Measurements from ENCODE around the gene EDIL3. TPM values are rescaled to one million over a fixed set of nuclear protein-coding genes. Genes with fewer than 3 reads are reported as not detected.
A peak's percentile ranks its signal among the peaks of the same experiment; 100 is the strongest.

EDIL3 gene
- total RNA-seq, 1 experiment from 2014 or later, result not detected

DNA sequence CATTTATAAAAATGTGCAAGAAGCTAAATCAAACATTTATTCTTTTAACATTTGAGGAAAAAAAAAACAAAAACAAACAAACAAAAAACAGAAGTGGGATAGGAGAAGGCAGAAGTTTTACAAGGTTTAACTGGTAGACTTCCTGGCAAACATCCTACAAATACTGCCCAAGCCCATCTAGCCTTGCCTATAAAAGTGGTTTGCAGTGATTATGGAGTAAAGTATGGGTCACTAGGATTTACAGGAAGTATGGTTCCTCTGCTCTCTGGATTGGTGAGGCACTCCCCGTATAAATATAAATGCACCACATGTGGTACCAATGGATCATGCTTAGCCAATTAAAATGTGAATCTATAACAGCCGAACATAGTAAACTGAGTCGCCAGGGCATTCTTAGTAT is 291.9 kb downstream of the EDIL3 start:
- Histone ChIP-seq H3K27me3 (replicated peaks; ENCODE audit: control insufficient read depth, insufficient read depth, low read length) (no peaks in the 10 kb centered on the region), H3K4me3 (ENCODE audit: low read depth, low read length) (no peak overlapping the region), H3K4me1 (peaks cover 8% of the 10 kb centered on the region; the same call in 1 of the 2 replicates), H3K36me3 (ENCODE audit: control insufficient read depth, insufficient read depth, low read length) (no peaks in the 10 kb centered on the region), H3K9me3 (peaks cover 9% of the 10 kb centered on the region; the same call in 1 of the 2 replicates)
- Mint-ChIP-seq H3K4me1 (ENCODE audit: low read depth, unreplicated experiment) (peaks cover 9% of the 10 kb centered on the region), H3K36me3 (ENCODE audit: insufficient read depth, unreplicated experiment) (no peaks in the 10 kb centered on the region), H3K4me3 (ENCODE audit: unreplicated experiment) (no peak overlapping the region), H3K27me3 (ENCODE audit: insufficient read depth, unreplicated experiment) (peaks cover 10% of the 10 kb centered on the region), H3K9me3 (ENCODE audit: unreplicated experiment) (peaks cover 9% of the 10 kb centered on the region), H3K27ac (ENCODE audit: unreplicated experiment) (no peak overlapping the region)
- intact Hi-C loops (cut with micrococcal nuclease; ENCODE audit: unreplicated experiment), result no loop called here
- ChIA-PET CTCF (no interaction called here), POLR2A (no interaction called here)
- no peak for DNase-seq
- TF ChIP-seq, protein P1, sequence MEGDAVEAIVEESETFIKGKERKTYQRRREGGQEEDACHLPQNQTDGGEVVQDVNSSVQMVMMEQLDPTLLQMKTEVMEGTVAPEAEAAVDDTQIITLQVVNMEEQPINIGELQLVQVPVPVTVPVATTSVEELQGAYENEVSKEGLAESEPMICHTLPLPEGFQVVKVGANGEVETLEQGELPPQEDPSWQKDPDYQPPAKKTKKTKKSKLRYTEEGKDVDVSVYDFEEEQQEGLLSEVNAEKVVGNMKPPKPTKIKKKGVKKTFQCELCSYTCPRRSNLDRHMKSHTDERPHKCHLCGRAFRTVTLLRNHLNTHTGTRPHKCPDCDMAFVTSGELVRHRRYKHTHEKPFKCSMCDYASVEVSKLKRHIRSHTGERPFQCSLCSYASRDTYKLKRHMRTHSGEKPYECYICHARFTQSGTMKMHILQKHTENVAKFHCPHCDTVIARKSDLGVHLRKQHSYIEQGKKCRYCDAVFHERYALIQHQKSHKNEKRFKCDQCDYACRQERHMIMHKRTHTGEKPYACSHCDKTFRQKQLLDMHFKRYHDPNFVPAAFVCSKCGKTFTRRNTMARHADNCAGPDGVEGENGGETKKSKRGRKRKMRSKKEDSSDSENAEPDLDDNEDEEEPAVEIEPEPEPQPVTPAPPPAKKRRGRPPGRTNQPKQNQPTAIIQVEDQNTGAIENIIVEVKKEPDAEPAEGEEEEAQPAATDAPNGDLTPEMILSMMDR (IDR thresholded peaks at IDR 0.05; ENCODE audit: insufficient read depth in 1 of 2, low read depth in 1 of 2, low read length in 1 of 2, severe bottlenecking in 1 of 2, unreplicated experiment in 1 of 2), result no peak
- no TSS peak for BruUV-seq (replicated peaks)

DNA sequence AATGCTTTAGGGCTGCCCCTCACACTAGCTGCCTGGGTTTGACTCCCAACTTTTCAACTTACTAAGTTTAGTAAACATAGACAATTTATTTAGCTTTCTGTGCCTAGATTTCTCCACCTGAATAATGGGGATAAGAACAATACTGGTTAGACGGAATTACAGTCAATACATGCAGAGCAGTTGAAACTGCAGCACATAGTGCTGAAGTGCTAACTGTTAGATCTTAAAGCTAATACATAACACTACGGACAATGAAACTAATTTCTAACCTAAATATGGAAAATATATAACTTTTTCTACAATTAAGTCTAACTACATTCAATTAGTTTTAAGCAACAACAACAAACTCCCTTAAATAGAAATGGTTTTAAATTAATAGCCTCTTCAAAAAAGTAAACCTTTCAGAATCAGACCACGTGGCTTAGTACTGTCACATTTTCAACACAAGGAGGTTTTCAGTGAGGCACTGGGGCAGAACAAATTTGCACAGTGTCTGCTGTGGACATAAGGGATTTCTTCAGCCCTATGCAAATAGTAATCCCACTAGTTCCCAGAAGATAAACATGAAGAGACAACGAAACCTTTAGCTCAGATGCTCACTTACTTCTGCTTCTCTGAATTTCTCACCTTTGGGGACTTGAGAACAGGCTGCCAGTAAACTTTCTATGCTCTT is 293.4 kb downstream of the EDIL3 start:
- BruUV-seq (replicated peaks), result no TSS peak
- no peaks in the 10 kb centered on the region for H3K36me3 Mint-ChIP-seq (ENCODE audit: insufficient read depth, unreplicated experiment)
- peak; percentile 37 for DNase-seq
- intact Hi-C loops (cut with micrococcal nuclease; ENCODE audit: unreplicated experiment), result loop anchor here (2.0 kb wide), 2 partner anchors 74 to 368 kb away; no protein-coding TSS in a partner anchor
- peaks cover 10% of the 10 kb centered on the region for H3K27me3 Mint-ChIP-seq (ENCODE audit: insufficient read depth, unreplicated experiment)
- H3K4me3 Mint-ChIP-seq (ENCODE audit: unreplicated experiment), result no peak overlapping the region
- ChIA-PET CTCF (no interaction called here), POLR2A (no interaction called here)
- no peaks in the 10 kb centered on the region for H3K36me3 ChIP-seq (ENCODE audit: control insufficient read depth, insufficient read depth, low read length)
- 0 out of 2 replicates have a peak, but pooled peaks cover 4% of the 10 kb centered on the region for H3K9me3 ChIP-seq
- TF ChIP-seq, protein P1 (IDR thresholded peaks at IDR 0.05; ENCODE audit: insufficient read depth in 1 of 2, low read depth in 1 of 2, low read length in 1 of 2, severe bottlenecking in 1 of 2, unreplicated experiment in 1 of 2), result no peak
- H3K4me3 ChIP-seq (ENCODE audit: low read depth, low read length), result no peak overlapping the region
- H3K9me3 Mint-ChIP-seq (ENCODE audit: unreplicated experiment), result no peaks in the 10 kb centered on the region
- H3K27me3 ChIP-seq (replicated peaks; ENCODE audit: control insufficient read depth, insufficient read depth, low read length), result no peaks in the 10 kb centered on the region
- peaks cover 8% of the 10 kb centered on the region; the same call in 1 of the 2 replicates for H3K4me1 ChIP-seq
- H3K27ac Mint-ChIP-seq (ENCODE audit: unreplicated experiment), result no peak overlapping the region
- H3K4me1 Mint-ChIP-seq (ENCODE audit: low read depth, unreplicated experiment), result peaks cover 9% of the 10 kb centered on the region

DNA sequence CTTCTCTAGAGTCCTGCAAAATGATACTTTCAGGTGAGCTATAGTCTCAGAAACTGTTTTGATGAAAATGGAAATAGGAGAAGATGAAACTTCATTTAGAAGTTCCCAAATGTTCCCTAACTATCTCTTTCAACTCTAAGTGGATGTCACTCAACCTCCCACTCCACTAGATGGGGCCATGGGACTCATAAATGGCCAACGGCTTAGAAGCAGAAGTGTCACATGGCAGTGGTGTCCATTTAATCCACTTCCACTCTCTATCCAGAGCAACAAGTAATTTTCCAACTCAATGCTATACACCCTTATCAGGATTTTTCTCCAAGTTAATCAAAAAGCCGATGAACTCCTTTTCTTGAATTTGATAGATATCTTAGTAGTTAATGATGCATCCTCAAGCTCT is 295.7 kb downstream of the EDIL3 start:
- BruUV-seq (replicated peaks), result no TSS peak
- TF ChIP-seq, protein P1 (IDR thresholded peaks at IDR 0.05; ENCODE audit: insufficient read depth in 1 of 2, low read depth in 1 of 2, low read length in 1 of 2, severe bottlenecking in 1 of 2, unreplicated experiment in 1 of 2), result peak; percentile 25 to 30
- ChIA-PET POLR2A (no interaction called here), CTCF (interaction anchor here (0.6 kb wide), 1 partner anchor 166 kb away, joined by 4 read pairs; no protein-coding TSS in a partner anchor)
- Mint-ChIP-seq H3K27ac (ENCODE audit: unreplicated experiment) (no peak overlapping the region), H3K4me3 (ENCODE audit: unreplicated experiment) (no peak overlapping the region), H3K4me1 (ENCODE audit: low read depth, unreplicated experiment) (peaks cover 9% of the 10 kb centered on the region), H3K9me3 (ENCODE audit: unreplicated experiment) (no peaks in the 10 kb centered on the region), H3K36me3 (ENCODE audit: insufficient read depth, unreplicated experiment) (no peaks in the 10 kb centered on the region), H3K27me3 (ENCODE audit: insufficient read depth, unreplicated experiment) (peaks cover 10% of the 10 kb centered on the region)
- intact Hi-C loops (cut with micrococcal nuclease; ENCODE audit: unreplicated experiment), result loop anchor here (1.0 kb wide), 1 partner anchor 166 kb away; no protein-coding TSS in a partner anchor
- Histone ChIP-seq H3K4me1 (peaks cover 8% of the 10 kb centered on the region; the same call in 1 of the 2 replicates), H3K4me3 (ENCODE audit: low read depth, low read length) (no peak overlapping the region), H3K27me3 (replicated peaks; ENCODE audit: control insufficient read depth, insufficient read depth, low read length) (no peaks in the 10 kb centered on the region; the same call in 1 of the 2 replicates), H3K9me3 (no peaks in the 10 kb centered on the region), H3K36me3 (ENCODE audit: control insufficient read depth, insufficient read depth, low read length) (no peaks in the 10 kb centered on the region)
- DNase-seq, result peak in 1 of 2 experiments; percentile 19
